Breast epithelium (tissue), 3 donors: ENCODE measurements around the gene MORC1.

Source experiments
- POLR2A ChIP-seq: fragments of 450-650 bp; IDR thresholded peaks from one replicate; pipeline ENCODE4 v1.6.1; 2016; ENCODE audit warnings: antibody characterized with exemption, mild to moderate bottlenecking, moderate library complexity
- POLR2AphosphoS5 ChIP-seq, 3 donors: sonication (generic); formaldehyde crosslinking; IDR thresholded peaks; one replicate each; pipeline ENCODE4 v1.6.1; 2017; ENCODE audit warnings: antibody characterized with exemption in 3 of 3
- TF ChIP-seq, protein P1 (sequence below), 3 donors: fragments of 450-650 bp; IDR thresholded peaks; one replicate each; pipeline ENCODE4 v1.5.1; 2016 to 2017; ENCODE audit warnings: antibody characterized with exemption in 3 of 3, mild to moderate bottlenecking in 3 of 3, moderate library complexity in 3 of 3

DNA sequence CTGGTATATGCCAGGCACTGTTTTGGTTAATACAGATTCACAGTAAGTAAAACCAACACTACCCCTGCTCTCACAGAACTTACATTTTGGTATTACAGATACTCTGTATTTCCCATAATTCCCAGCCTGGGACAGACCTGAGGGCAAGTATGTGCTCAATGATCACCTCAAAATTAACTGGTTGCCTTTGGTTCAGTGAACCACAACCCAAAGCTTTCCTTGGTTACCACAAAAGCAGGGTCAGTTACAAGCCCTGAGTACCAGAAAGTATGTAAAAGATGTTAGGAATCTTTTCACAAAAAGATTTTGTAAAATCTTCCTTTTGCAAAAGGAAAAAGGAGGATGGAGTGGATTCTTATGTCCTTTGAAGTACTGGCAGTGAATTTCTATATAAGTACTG, 92.0 kb downstream of the MORC1 start:
- TF ChIP-seq, protein P1, sequence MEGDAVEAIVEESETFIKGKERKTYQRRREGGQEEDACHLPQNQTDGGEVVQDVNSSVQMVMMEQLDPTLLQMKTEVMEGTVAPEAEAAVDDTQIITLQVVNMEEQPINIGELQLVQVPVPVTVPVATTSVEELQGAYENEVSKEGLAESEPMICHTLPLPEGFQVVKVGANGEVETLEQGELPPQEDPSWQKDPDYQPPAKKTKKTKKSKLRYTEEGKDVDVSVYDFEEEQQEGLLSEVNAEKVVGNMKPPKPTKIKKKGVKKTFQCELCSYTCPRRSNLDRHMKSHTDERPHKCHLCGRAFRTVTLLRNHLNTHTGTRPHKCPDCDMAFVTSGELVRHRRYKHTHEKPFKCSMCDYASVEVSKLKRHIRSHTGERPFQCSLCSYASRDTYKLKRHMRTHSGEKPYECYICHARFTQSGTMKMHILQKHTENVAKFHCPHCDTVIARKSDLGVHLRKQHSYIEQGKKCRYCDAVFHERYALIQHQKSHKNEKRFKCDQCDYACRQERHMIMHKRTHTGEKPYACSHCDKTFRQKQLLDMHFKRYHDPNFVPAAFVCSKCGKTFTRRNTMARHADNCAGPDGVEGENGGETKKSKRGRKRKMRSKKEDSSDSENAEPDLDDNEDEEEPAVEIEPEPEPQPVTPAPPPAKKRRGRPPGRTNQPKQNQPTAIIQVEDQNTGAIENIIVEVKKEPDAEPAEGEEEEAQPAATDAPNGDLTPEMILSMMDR (IDR thresholded peaks at IDR 0.05): no peak
- no peak for TF ChIP-seq POLR2A
- no peak for TF ChIP-seq POLR2AphosphoS5 (IDR thresholded peaks at IDR 0.05)
